Muscle of back (tissue), 10 donors: ENCODE results near the gene ARVCF. TPM values are rescaled to one million over a fixed set of nuclear protein-coding genes. Genes with fewer than 3 reads are reported as not detected.

Source experiments
- polyA plus RNA-seq, 10 donors: library from polyadenylated mRNA; unstranded; fragments of 120-200 nt; gene quantifications; one replicate each; pipeline ENCODE4 v1.2.1, GENCODE V29; 2013; ENCODE audit not compliant: insufficient read length in 10 of 10

The ARVCF gene
- polyA plus RNA-seq, 10 donors, result 40.6 to 96.0 (median 79.9) TPM

Other genes starting within 250 kb of the ARVCF start
- 1 to 10 TPM; 2.1 to 5.3 (median 3.7) TPM for gene GNB1L, start 161.9 kb downstream of the ARVCF start, polyA plus RNA-seq
- gene RTL10, start 161.9 kb downstream of the ARVCF start, polyA plus RNA-seq, result 10 to 100 TPM in 8 of 10 donors, 1 to 10 TPM in 2; 8.6 to 15.0 (median 11.3) TPM
- 10 to 100 TPM; 56.2 to 83.9 (median 69.6) TPM for gene COMT, start 75.1 kb downstream of the ARVCF start, polyA plus RNA-seq
- gene TXNRD2, start 75.0 kb downstream of the ARVCF start, polyA plus RNA-seq, result 10 to 100 TPM; 13.0 to 19.2 (median 15.0) TPM
- gene TANGO2, start 4.3 kb upstream of the ARVCF start, polyA plus RNA-seq, result 10 to 100 TPM in 5 of 10 donors, 1 to 10 TPM in 5; 7.5 to 11.8 (median 9.6) TPM
- gene DGCR8, start 63.4 kb upstream of the ARVCF start, polyA plus RNA-seq, result 10 to 100 TPM; 29.1 to 47.4 (median 38.7) TPM
- gene RANBP1, start 99.3 kb upstream of the ARVCF start, polyA plus RNA-seq, result 100 to 1,000 TPM in 8 of 10 donors, 10 to 100 TPM in 2; 97.4 to 131 (median 105) TPM
- 10 to 100 TPM; 24.8 to 50.8 (median 40.5) TPM for gene TRMT2A, start 100.4 kb upstream of the ARVCF start, polyA plus RNA-seq
- gene ZDHHC8, start 115.0 kb upstream of the ARVCF start, polyA plus RNA-seq, result 10 to 100 TPM; 33.2 to 47.4 (median 39.2) TPM
- gene CCDC188, start 134.2 kb upstream of the ARVCF start, polyA plus RNA-seq, result 1 to 10 TPM in 7 of 10 donors, under 1 TPM in 3; 0.79 to 2.3 (median 1.2) TPM